GM18870 (cell line): ENCODE measurements around the gene HMCN1.

Source experiments
- ATAC-seq: cut with Tn5 transposase; IDR thresholded peaks from one replicate; pipeline ENCODE4 v1.9.1; 2021; ENCODE audit warnings: moderate library complexity; ENCODE audit not compliant: unreplicated experiment

HMCN1 gene

DNA sequence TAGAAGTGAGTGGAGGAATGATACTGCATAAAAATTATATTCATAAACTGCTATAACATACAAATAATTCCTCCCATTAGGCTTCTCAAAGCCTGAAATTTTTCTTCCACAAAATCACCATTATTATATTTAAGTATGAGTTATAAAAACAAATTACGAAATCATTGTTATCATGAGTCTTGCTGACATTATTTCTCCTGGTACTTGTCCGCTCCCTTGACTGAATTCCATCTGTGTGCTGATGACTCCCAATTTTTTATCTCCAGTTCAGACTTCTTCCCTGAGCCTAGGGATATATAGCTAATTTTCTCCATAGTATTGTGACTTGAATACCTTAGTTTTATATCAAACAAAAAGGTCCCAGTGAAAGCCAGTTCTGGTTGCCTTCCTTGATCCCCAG, 268.2 kb downstream of the HMCN1 start:
- ATAC-seq = no peak

DNA sequence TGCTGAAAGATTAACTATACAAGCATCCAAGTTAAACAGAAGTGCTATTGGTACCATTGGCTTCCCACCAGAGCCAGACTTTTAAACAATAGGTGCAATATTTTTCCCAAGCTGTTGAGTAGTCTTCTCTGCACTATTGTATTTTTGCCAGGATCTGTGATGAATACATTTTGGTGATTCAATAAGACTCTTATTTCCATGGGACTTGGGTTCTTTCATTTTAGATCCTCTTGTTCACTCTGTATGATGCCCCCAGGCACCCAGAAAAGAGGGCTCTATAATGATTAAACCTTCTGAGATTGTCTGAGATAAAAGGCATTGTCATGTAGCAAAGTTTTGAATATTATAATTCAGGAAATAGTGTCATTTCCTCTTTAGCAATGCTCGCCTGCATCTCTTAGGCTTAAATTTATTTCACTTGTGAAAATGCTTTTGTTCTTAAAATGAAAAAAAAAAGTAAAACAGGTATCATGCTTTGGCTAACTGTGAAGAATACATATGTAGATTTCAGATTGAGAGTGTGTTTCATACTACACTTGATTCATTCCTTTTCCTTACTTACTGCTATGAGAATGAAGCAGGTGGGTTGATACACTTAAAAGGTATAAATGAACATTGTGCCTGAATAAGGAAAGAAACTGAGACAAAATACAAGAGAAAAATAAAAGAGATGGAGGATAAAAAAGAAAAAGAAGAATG, 275.0 kb downstream of the HMCN1 start:
- ATAC-seq = no peak

DNA sequence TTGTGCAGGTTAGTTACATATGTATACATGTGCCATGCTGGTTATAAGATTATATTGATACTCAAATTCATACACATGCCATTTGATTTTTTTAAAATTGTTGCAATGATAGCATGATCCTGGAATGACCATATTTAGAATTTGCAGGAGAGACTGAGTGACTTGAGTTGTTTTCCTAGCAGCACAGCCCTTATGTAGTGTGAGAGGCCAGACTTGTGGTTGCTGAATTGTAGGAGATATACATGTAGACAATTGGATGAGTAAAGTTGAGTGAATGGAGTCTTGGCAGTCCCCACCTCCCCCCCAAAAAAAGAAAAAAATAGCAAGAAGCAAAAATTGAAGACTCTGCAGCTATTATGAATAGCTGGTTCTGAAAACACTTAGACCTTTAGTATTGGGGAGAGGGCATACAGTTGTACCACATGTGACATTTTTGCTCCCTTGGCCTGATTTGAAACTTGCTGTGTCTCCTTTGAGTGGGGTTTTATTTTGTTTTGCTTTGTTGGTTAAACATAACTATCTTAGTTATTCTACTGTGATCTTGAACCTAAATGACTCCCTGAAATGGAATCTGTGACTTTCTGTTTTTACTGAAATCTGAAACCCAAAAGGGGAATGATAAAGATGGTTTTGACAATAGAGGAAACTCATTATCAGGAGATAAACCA, 280.3 kb downstream of the HMCN1 start:
- no peak for ATAC-seq

DNA sequence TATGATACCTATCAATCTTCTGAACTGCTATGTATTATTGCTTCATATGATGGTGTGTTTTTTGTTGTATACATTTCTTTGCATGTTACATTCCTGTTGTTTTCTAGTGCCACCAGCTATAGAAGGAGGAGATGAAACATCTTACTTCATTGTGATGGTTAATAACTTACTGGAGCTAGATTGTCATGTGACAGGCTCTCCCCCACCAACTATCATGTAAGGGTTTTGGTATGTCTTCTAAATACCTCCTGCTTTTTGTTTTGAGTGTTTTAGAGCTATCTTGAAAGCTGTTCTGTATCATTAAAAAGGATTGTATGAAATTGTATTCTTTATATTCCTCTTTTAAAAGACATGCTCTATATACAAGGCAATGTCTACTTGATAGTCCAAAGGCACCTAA, 282.7 kb downstream of the HMCN1 start:
- no peak for ATAC-seq

DNA sequence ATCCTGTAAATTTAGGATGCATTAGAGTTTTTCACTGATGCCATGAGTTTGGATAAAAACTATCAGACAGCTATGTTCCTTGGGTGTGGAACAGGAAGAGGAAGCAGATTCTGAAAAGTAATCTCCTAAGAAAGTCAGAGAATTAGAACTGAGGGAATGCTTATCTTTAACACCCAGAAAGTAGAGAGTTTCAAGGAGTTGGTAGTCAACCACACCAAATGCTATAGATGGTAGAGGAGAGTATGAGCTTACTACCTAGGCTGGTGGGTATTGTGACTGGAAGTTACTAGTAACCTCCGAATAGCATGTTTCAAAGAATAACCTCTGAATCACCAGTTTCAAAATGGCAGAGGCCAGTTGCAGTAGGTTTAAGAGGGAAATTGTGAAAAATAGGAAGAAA, 288.0 kb downstream of the HMCN1 start:
- no peak for ATAC-seq

- no peak for ATAC-seq
These were observed 292.8 kb downstream of the HMCN1 start for GRCh38 chr1:186026946-186027345.

DNA sequence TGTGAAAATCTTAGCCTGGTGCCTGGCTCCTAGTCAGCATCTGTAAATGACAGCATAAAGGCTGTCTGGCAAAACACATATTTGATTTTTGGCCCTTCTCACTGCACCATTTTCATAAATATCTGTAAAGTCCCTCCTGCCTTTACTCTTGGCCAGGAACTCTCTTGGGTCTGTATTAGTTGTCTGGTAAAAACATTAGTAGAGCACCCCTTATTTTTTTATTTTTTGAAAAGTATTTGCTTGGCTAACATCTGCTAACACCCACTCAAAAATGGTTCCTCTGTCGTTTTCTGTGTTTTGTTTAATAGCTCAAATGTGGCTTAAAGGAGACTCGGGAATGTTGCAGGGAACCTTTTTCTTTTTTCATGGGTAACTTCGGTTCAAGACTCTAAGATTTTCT, 293.4 kb downstream of the HMCN1 start:
- ATAC-seq = no peak

GRCh38 chr1:186030453-186030852, 296.3 kb downstream of the HMCN1 start:
- ATAC-seq = no peak

- ATAC-seq = no peak
These were observed 299.7 kb downstream of the HMCN1 start for GRCh38 chr1:186033847-186034271.

GRCh38 chr1:186042230-186042629, 308.0 kb downstream of the HMCN1 start:
- no peak for ATAC-seq

DNA sequence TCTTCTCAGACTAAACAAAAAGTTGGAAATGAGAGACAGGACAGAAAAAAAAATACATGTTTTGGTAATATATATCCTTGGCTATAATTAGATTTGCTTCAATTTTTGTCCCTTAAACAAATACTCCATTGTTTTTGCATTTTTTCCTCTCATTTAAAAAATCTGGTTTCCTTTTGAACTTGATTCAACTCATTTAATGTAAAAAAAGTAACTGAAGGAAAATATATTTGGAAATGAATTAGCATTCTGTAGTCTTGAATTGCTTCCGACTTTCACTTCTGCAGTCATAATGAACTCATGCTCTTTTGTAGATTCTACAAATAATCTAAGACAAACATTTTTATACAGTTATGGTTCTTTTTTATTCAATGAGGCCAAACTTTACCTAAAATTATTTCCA, 309.1 kb downstream of the HMCN1 start:
- ATAC-seq = no peak

- no peak for ATAC-seq
These were observed 310.0 kb downstream of the HMCN1 start for GRCh38 chr1:186044079-186044685.

DNA sequence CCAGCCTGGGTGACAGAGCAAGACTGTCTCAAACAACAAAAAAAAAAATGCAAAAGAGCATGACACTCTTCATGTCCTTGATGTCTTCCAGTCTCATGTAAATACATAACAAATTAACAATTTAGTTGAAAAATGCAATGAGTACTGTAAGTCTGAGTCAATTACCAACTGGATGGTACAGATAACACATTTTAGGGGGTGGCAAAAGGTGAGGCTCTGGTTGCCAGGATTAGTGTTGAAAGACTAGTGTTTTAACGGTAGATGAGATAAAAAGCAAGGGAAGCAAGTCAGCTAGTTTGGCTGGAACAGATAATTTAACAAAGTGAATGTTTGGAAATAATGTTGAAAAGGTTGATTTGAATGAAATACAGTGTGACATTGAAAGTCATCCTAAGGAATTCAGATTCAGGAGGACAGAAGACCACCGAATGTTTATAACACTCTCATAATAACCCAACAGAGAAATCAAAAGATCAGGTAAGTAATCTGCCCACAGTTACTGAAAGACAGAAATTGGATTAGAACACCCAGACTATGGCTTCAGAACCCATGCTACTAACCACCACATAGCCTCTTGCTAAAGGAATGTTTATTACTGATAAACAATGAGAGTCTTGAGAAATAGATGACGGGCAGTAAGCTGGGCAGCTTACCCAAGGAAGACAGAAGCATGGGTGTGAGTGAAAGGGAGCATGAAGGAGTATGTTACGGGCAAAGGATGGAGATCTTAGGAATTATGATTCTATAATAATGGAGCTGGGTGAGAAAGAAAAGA, 312.4 kb downstream of the HMCN1 start:
- no peak for ATAC-seq

GRCh38 chr1:186050360-186050759, 316.2 kb downstream of the HMCN1 start:
- no peak for ATAC-seq

GRCh38 chr1:186054003-186054402, 319.8 kb downstream of the HMCN1 start:
- ATAC-seq = no peak

- no peak for ATAC-seq
These were observed 320.7 kb downstream of the HMCN1 start for GRCh38 chr1:186054932-186055331.

- ATAC-seq = no peak
These were observed 321.7 kb downstream of the HMCN1 start for GRCh38 chr1:186055846-186056245.

DNA sequence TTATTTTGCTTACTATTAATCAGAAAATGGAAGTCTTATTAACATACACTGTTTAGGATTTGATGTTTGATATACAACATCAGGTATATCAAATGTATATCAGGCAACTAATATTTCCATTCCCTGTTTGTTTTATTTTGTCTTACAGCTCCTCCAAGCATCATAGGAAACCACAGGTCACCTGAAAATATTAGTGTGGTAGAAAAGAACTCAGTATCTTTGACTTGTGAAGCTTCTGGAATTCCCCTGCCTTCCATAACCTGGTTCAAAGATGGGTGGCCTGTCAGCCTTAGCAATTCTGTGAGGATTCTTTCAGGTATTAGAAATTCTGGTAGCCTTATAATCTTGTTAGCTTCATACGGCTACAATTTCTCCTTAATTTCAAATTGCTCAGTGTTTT, 322.9 kb downstream of the HMCN1 start:
- no peak for ATAC-seq

DNA sequence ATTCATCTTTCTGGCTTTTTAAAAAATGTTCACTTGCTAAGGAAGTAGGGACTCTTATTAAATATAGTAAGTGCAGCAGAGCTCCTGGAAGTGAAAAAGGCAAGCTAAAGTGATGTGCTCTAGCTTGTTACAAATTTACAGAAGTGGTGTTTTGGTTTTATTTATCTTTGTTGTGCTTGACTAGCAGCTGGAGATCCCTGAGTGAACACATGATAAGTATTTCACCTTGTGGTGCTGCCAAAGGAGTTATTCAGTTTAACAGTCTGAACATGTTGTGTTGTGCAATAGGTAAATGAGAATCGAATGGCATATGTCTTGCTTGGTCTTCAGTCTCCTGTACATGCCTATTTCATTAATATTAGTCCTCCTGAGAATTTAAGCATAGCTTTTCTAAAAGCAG, 325.1 kb downstream of the HMCN1 start:
- no peak for ATAC-seq

GRCh38 chr1:186059752-186060151, 325.6 kb downstream of the HMCN1 start:
- ATAC-seq = no peak

- ATAC-seq = no peak
These were observed 326.0 kb downstream of the HMCN1 start for GRCh38 chr1:186060226-186060625.
